Neutrophil (primary cell): ENCODE results near the gene LMF1.
"Not testable (repeated sequence)": the region's sequence is repeated elsewhere in the genome, so short reads cannot be mapped to it uniquely, and the experiment has no call there.

Experiments
- H3K27ac ChIP-seq: fragments of 200-600 bp; sonication (generic); 2 replicates; pipeline ENCODE4 v1.5.1; 2016; ENCODE audit warnings: mild to moderate bottlenecking, moderate library complexity
- H3K27me3 ChIP-seq: fragments of 200-600 bp; sonication (generic); 2 replicates; pipeline ENCODE4 v1.6.0; 2016; ENCODE audit warnings: mild to moderate bottlenecking
- H3K36me3 ChIP-seq: fragments of 200-600 bp; sonication (generic); 2 replicates; pipeline ENCODE4 v1.5.1; 2017
- H3K4me1 ChIP-seq, 2 experiments: fragments of 200-600 bp in 1 of 2; sonication (generic) in 1 of 2; 1 replicate in 1 of 2; 2 replicates in 1 of 2; pipeline versions ENCODE4 v1.5.1 to v1.6.1; 2013 to 2016; ENCODE audit warnings: low read depth in 1 of 2, low read length in 1 of 2, mild to moderate bottlenecking in 1 of 2, moderate library complexity in 1 of 2; ENCODE audit not compliant: control insufficient read depth in 1 of 2, insufficient read depth in 1 of 2
- H3K4me3 ChIP-seq, 2 experiments: fragments of 200-600 bp in 1 of 2; sonication (generic) in 1 of 2; 1 replicate in 1 of 2; 2 replicates in 1 of 2; pipeline ENCODE4 v1.5.1; 2013 to 2016; ENCODE audit warnings: low read depth in 1 of 2, low read length in 1 of 2, mild to moderate bottlenecking in 1 of 2, moderate library complexity in 1 of 2
- H3K9me3 ChIP-seq: fragments of 200-600 bp; sonication (generic); 2 replicates; pipeline ENCODE4 v1.5.1; 2016
- CTCF ChIP-seq: fragments of 200-600 bp; sonication (generic); IDR thresholded peaks from 2 replicates; pipeline ENCODE4 v1.5.1; 2016; ENCODE audit warnings: antibody characterized with exemption

Gene LMF1

GRCh38 chr16:885391-885790 is 85.4 kb downstream of the LMF1 start:
- Histone ChIP-seq H3K4me1 (no peaks in the 10 kb centered on the region), H3K36me3 (peaks cover 3% of the 10 kb centered on the region), H3K9me3 (no peaks in the 10 kb centered on the region), H3K4me3 (no peak overlapping the region), H3K27ac (no peak overlapping the region), H3K27me3 (no peaks in the 10 kb centered on the region)
- no peak for TF ChIP-seq CTCF

- Histone ChIP-seq H3K4me3 (no peak overlapping the region), H3K27me3 (no peaks in the 10 kb centered on the region), H3K4me1 (no peaks in the 10 kb centered on the region), H3K36me3 (peaks cover 3% of the 10 kb centered on the region), H3K9me3 (no peaks in the 10 kb centered on the region), H3K27ac (no peak overlapping the region)
- no peak for TF ChIP-seq CTCF
Measured at GRCh38 chr16:884232-884631, 86.6 kb downstream of the LMF1 start.

GRCh38 chr16:883781-884180 is 87.0 kb downstream of the LMF1 start:
- H3K4me1 ChIP-seq: no peaks in the 10 kb centered on the region
- H3K4me3 ChIP-seq: no peak overlapping the region
- H3K9me3 ChIP-seq: no peaks in the 10 kb centered on the region
- no peak overlapping the region for H3K27ac ChIP-seq
- peaks cover 1% of the 10 kb centered on the region for H3K36me3 ChIP-seq
- no peaks in the 10 kb centered on the region for H3K27me3 ChIP-seq
- no peak for TF ChIP-seq CTCF

GRCh38 chr16:883340-883739 is 87.4 kb downstream of the LMF1 start:
- no peak for TF ChIP-seq CTCF
- H3K4me1 ChIP-seq: no peaks in the 10 kb centered on the region
- no peaks in the 10 kb centered on the region for H3K36me3 ChIP-seq
- no peaks in the 10 kb centered on the region for H3K27me3 ChIP-seq
- H3K4me3 ChIP-seq: no peak overlapping the region
- no peak overlapping the region for H3K27ac ChIP-seq
- no peaks in the 10 kb centered on the region for H3K9me3 ChIP-seq

GRCh38 chr16:882671-883070 is 88.1 kb downstream of the LMF1 start:
- H3K4me1 ChIP-seq, H3K27me3 ChIP-seq, H3K4me3 ChIP-seq, H3K27ac ChIP-seq, H3K9me3 ChIP-seq, H3K36me3 ChIP-seq: not testable (repeated sequence)

GRCh38 chr16:882256-882655 is 88.5 kb downstream of the LMF1 start:
- Histone ChIP-seq H3K27ac (no peak overlapping the region), H3K27me3 (no peaks in the 10 kb centered on the region), H3K4me1 (no peaks in the 10 kb centered on the region), H3K36me3 (no peaks in the 10 kb centered on the region), H3K4me3 (no peak overlapping the region), H3K9me3 (no peaks in the 10 kb centered on the region)
- TF ChIP-seq CTCF: no peak
